OCI-LY3 (cell line): Measurements from ENCODE around the gene C7orf57.

Source experiments
- H2AFZ ChIP-seq: fragments of 200-600, 300-600 bp; shearing (Covaris generic); 2 replicates; pipeline ENCODE4 v1.6.0; 2014; ENCODE audit warnings: antibody characterized with exemption, low read depth, low read length
- H3K27ac ChIP-seq: fragments of 200-600, 300-600 bp; sonication (generic); 2 replicates; pipeline ENCODE4 v1.5.1; 2014; ENCODE audit warnings: mild to moderate bottlenecking, low read length, moderate library complexity, mixed read lengths
- H3K27me3 ChIP-seq: fragments of 200-600, 300-600 bp; sonication (generic); 2 replicates; pipeline ENCODE4 v1.6.1; 2014; ENCODE audit warnings: low read depth, low read length, mixed read lengths
- H3K36me3 ChIP-seq: fragments of 200-600, 300-600 bp; sonication (generic); replicated peaks from 2 replicates; pipeline ENCODE3; 2014; ENCODE audit warnings: low read depth, low read length, mixed read lengths
- H3K4me1 ChIP-seq: fragments of 300-600, 200-600 bp; sonication (generic); 2 replicates; pipeline ENCODE4 v1.6.1; 2014; ENCODE audit warnings: low read length, mixed read lengths
- H3K4me2 ChIP-seq: fragments of 200-600, 300-600 bp; sonication (generic); 2 replicates; pipeline ENCODE4 v1.6.1; 2014; ENCODE audit warnings: low read length, mixed read lengths
- H3K4me3 ChIP-seq: fragments of 300-600, 200-600 bp; sonication (generic); 2 replicates; pipeline ENCODE4 v1.5.1; 2014; ENCODE audit warnings: antibody characterized with exemption, mild to moderate bottlenecking, low read length, moderate library complexity
- H3K79me2 ChIP-seq: fragments of 300-600, 200-600 bp; shearing (Covaris generic); 2 replicates; pipeline ENCODE4 v1.6.1; 2014; ENCODE audit warnings: mild to moderate bottlenecking, low read length, mixed read lengths
- H3K9ac ChIP-seq: fragments of 300-600, 200-600 bp; shearing (Covaris generic); 2 replicates; pipeline ENCODE4 v1.6.0; 2014; ENCODE audit warnings: mild to moderate bottlenecking, low read length, moderate library complexity
- H3K9me3 ChIP-seq: fragments of 200-600, 300-600 bp; shearing (Covaris generic); 2 replicates; pipeline ENCODE4 v1.6.1; 2014; ENCODE audit warnings: low read length, mixed read lengths; ENCODE audit not compliant: insufficient read depth
- H4K20me1 ChIP-seq: fragments of 200-600, 300-600 bp; sonication (generic); 2 replicates; pipeline ENCODE4 v1.6.1; 2016; ENCODE audit warnings: low read length, mixed read lengths; ENCODE audit not compliant: insufficient read depth
- EZH2phosphoT487 ChIP-seq: fragments of 200-600 bp; shearing (Covaris generic); IDR thresholded peaks from 2 replicates; pipeline ENCODE4 v1.6.1; 2018; ENCODE audit warnings: antibody characterized with exemption, mixed run types, low read depth
- TF ChIP-seq, protein P1 (sequence below): fragments of 200-600, 300-600 bp; sonication (generic); IDR thresholded peaks from 2 replicates; pipeline ENCODE4 v1.5.1; 2014; ENCODE audit warnings: antibody characterized with exemption, low read length, low read depth

Gene C7orf57

DNA sequence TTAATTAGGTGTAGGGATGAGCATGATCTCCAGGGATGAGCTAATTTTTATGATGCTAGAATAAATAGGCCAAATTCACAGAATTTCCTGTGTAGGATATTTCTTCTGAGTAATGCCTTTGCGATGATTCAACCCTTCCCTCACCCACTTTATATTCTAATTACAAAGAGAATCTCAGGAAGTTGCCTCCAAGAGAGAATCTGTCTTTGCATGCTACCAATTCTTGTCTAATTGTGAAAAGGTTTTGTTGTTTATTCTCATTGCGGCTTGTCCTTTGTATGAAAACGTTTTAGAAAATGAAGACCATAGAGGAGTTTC lies 6.3 kb downstream of the C7orf57 start:
- peaks cover 6% of the 10 kb centered on the region; the same call in 1 of the 2 replicates for H3K27me3 ChIP-seq
- H3K36me3 ChIP-seq = no peaks in the 10 kb centered on the region
- H3K4me1 ChIP-seq = no peaks in the 10 kb centered on the region
- no peak overlapping the region for H3K27ac ChIP-seq
- no peak overlapping the region for H2AFZ ChIP-seq
- no peak overlapping the region for H3K4me3 ChIP-seq
- H3K9ac ChIP-seq = no peak overlapping the region
- H3K79me2 ChIP-seq = no peaks in the 10 kb centered on the region
- H3K9me3 ChIP-seq = no peaks in the 10 kb centered on the region
- no peaks in the 10 kb centered on the region for H4K20me1 ChIP-seq
- H3K4me2 ChIP-seq = no peak overlapping the region
- TF ChIP-seq, protein P1, sequence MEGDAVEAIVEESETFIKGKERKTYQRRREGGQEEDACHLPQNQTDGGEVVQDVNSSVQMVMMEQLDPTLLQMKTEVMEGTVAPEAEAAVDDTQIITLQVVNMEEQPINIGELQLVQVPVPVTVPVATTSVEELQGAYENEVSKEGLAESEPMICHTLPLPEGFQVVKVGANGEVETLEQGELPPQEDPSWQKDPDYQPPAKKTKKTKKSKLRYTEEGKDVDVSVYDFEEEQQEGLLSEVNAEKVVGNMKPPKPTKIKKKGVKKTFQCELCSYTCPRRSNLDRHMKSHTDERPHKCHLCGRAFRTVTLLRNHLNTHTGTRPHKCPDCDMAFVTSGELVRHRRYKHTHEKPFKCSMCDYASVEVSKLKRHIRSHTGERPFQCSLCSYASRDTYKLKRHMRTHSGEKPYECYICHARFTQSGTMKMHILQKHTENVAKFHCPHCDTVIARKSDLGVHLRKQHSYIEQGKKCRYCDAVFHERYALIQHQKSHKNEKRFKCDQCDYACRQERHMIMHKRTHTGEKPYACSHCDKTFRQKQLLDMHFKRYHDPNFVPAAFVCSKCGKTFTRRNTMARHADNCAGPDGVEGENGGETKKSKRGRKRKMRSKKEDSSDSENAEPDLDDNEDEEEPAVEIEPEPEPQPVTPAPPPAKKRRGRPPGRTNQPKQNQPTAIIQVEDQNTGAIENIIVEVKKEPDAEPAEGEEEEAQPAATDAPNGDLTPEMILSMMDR = no peak
- TF ChIP-seq EZH2phosphoT487 = no peak

GRCh38 chr7:48042216-48042615 lies 6.9 kb downstream of the C7orf57 start:
- H3K9ac ChIP-seq = no peak overlapping the region
- no peak overlapping the region for H2AFZ ChIP-seq
- H3K36me3 ChIP-seq = no peaks in the 10 kb centered on the region
- H3K9me3 ChIP-seq = no peaks in the 10 kb centered on the region
- H3K27ac ChIP-seq = no peak overlapping the region
- H4K20me1 ChIP-seq = no peaks in the 10 kb centered on the region
- H3K4me1 ChIP-seq = no peaks in the 10 kb centered on the region
- H3K4me3 ChIP-seq = no peak overlapping the region
- no peak overlapping the region for H3K4me2 ChIP-seq
- H3K27me3 ChIP-seq = peaks cover 5% of the 10 kb centered on the region; the same call in 1 of the 2 replicates
- TF ChIP-seq EZH2phosphoT487 = no peak
- TF ChIP-seq, protein P1 = no peak
- no peaks in the 10 kb centered on the region for H3K79me2 ChIP-seq

DNA sequence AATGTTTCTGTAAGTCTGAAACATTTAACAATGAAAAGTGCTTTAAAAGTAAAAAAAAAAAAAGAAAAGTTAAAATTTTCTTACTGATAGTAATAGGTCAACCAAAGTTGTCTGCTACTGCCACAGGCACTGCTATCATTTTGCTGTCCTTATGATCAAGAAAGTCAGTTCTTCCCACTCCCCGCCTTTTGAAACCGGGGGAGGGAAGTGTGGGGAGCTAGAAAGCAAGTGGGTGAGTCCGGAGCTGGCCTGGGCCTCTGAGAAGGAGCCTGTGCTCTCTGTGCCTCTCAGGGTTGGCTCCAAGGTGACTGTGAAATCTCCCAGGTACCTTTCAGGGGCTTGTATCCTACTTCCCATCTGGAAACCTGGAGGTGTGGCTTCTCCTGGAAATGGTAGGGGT lies 7.3 kb downstream of the C7orf57 start:
- Histone ChIP-seq H3K4me2 (no peak overlapping the region), H2AFZ (no peak overlapping the region), H3K9me3 (no peaks in the 10 kb centered on the region), H3K79me2 (no peaks in the 10 kb centered on the region), H3K27me3 (peaks cover 6% of the 10 kb centered on the region; the same call in 1 of the 2 replicates), H3K4me3 (no peak overlapping the region), H3K36me3 (no peaks in the 10 kb centered on the region), H3K9ac (no peak overlapping the region), H3K27ac (no peak overlapping the region), H4K20me1 (no peaks in the 10 kb centered on the region), H3K4me1 (no peaks in the 10 kb centered on the region)
- TF ChIP-seq, protein P1 = no peak
- TF ChIP-seq EZH2phosphoT487 = no peak

DNA sequence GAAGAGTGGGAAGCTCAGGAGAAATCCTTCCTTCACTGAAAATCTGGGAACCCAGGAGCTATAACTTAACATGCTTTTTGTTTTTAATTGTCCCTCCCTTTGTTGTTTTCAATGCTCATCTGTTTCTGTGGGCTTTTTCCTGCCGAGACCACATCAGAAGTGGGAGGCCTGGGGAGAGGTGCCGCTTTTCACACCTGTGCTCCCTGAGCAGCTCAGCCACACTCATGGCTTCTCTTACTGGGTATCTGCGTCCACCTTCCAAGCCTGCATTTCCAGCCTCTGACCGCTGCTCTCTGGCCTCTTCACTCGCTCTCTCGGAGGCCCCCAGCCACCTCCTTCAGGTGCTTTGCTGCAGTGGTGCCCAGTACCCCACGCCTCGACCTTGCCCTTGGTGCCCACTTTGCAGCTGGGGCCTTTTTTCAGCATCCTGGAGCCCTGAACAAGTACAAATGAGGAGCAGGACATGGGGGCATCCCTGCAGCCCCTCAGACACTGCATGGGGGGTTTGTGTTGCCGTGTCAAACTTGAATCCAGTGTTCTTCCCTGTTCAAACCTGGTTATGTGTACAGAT lies 9.9 kb downstream of the C7orf57 start:
- Histone ChIP-seq H3K36me3 (no peaks in the 10 kb centered on the region), H3K27ac (no peak overlapping the region), H3K9ac (no peak overlapping the region), H3K79me2 (no peaks in the 10 kb centered on the region), H4K20me1 (no peaks in the 10 kb centered on the region), H3K27me3 (peaks cover 6% of the 10 kb centered on the region; the same call in 1 of the 2 replicates), H3K4me2 (no peak overlapping the region), H3K4me3 (no peak overlapping the region), H2AFZ (no peak overlapping the region), H3K9me3 (no peaks in the 10 kb centered on the region), H3K4me1 (no peaks in the 10 kb centered on the region)
- TF ChIP-seq EZH2phosphoT487 = no peak
- TF ChIP-seq, protein P1 = no peak
